ENCODE results near the gene RETREG3. TPM values are rescaled to one million over a fixed set of nuclear protein-coding genes. Genes with fewer than 3 reads are reported as not detected.

RETREG3 gene
- total and polyA plus RNA-seq, 2 of the 13 experiments (the other 11 are each of a cell fraction or from before 2014, with no cell fraction given): 47.0 to 55.8 TPM

GRCh38 chr17:42566883-42567573 is 42.1 kb downstream of the RETREG3 start, which contains the start of gene MLX (continued):
- TF ChIP-seq, protein P1, sequence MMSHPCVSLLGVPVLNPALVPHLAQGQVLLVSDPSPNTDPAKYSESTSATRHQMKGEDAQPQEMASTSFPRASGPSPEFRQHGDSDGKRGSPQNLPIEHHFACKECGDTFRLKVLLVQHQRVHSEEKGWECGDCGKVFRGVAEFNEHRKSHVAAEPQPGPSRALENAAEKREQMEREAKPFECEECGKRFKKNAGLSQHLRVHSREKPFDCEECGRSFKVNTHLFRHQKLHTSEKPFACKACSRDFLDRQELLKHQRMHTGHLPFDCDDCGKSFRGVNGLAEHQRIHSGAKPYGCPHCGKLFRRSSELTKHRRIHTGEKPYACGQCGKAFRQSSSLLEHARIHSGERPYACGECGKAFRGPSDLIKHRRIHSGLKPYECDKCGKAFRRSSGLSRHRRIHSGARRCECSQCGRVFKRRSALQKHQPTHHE (CRISPR knock-in tag; IDR thresholded peaks at IDR 0.05; ENCODE audit: borderline replicate concordance): no peak
- TF ChIP-seq ZFP82 (CRISPR knock-in tag; IDR thresholded peaks at IDR 0.05; ENCODE audit: borderline replicate concordance) (peak; percentile 79; the same call in 1 of the 2 replicates), REPIN1 (CRISPR knock-in tag; IDR thresholded peaks at IDR 0.05; ENCODE audit: borderline replicate concordance, low read depth) (peak; percentile 93), ZSCAN20 (CRISPR knock-in tag; IDR thresholded peaks at IDR 0.05; ENCODE audit: borderline replicate concordance) (no peak; the same call in 1 of the 2 replicates), CEBPZ (IDR thresholded peaks at IDR 0.05; ENCODE audit: low read length) (no peak), MTA1 (CRISPR knock-in tag; IDR thresholded peaks at IDR 0.05; ENCODE audit: borderline replicate concordance) (peak; percentile 91), ZNF83 (CRISPR knock-in tag; IDR thresholded peaks at IDR 0.05; ENCODE audit: borderline replicate concordance) (peak; percentile 49; the same call in 1 of the 2 replicates), ZBTB14 (CRISPR knock-in tag; IDR thresholded peaks at IDR 0.05) (peak; percentile 99), ZNF513 (CRISPR knock-in tag; conservative IDR thresholded peaks at IDR 0.05) (no peak), YEATS2 (CRISPR knock-in tag; IDR thresholded peaks at IDR 0.05; ENCODE audit: borderline replicate concordance) (peak; percentile 87), THRA (CRISPR knock-in tag; IDR thresholded peaks at IDR 0.05; ENCODE audit: borderline replicate concordance) (peak; percentile 39; the same call in 1 of the 2 replicates), POLR2A (IDR thresholded peaks at IDR 0.05; ENCODE audit: insufficient read depth in 1 of 2, low read depth in 2 of 2, low read length in 2 of 2) (peak in 1 of 2 experiments; percentile 60; a peak in 2 of 4 replicates), POLR2AphosphoS5 (IDR thresholded peaks at IDR 0.05; ENCODE audit: low read depth, low read length) (peak; percentile 69)
- TF ChIP-seq, protein P2, sequence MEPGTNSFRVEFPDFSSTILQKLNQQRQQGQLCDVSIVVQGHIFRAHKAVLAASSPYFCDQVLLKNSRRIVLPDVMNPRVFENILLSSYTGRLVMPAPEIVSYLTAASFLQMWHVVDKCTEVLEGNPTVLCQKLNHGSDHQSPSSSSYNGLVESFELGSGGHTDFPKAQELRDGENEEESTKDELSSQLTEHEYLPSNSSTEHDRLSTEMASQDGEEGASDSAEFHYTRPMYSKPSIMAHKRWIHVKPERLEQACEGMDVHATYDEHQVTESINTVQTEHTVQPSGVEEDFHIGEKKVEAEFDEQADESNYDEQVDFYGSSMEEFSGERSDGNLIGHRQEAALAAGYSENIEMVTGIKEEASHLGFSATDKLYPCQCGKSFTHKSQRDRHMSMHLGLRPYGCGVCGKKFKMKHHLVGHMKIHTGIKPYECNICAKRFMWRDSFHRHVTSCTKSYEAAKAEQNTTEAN (CRISPR knock-in tag; conservative IDR thresholded peaks at IDR 0.05): no peak
- TF ChIP-seq, protein P3, sequence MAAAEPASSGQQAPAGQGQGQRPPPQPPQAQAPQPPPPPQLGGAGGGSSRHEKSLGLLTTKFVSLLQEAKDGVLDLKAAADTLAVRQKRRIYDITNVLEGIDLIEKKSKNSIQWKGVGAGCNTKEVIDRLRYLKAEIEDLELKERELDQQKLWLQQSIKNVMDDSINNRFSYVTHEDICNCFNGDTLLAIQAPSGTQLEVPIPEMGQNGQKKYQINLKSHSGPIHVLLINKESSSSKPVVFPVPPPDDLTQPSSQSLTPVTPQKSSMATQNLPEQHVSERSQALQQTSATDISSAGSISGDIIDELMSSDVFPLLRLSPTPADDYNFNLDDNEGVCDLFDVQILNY (CRISPR knock-in tag; conservative IDR thresholded peaks at IDR 0.05): no peak

All from HepG2 (cell line).